ENCODE results near the gene DLX5. TPM values are rescaled to one million over a fixed set of nuclear protein-coding genes. Genes with fewer than 3 reads are reported as not detected.
A peak's percentile ranks its signal among the peaks of the same experiment; 100 is the strongest.
"Not testable (repeated sequence)": the region's sequence is repeated elsewhere in the genome, so short reads cannot be mapped to it uniquely, and the experiment has no call there.

The DLX5 gene
- polyA plus RNA-seq (2013), result not detected

GRCh38 chr7:97024209-97025129 lies at the start of gene DLX5:
Gene DLX5 (minus strand): TSS chr7:97024831. CDS start chr7:97024623, 208 bp downstream.
- CTCF ChIA-PET, result interaction anchor here (0.8 to 1.7 kb wide), 4 partner anchors 12 to 1109 kb away, joined by 3 to 9 read pairs (median 4); no protein-coding TSS in a partner anchor
- under 1% methylated on average over 28 of the region's 60 CpGs for WGBS (ENCODE audit: insufficient coverage)

GRCh38 chr7:97072025-97072424 lies 47.4 kb upstream of the DLX5 start:
- H3K27me3 ChIP-seq (replicated peaks in 2 of 5; ENCODE audit: control insufficient read depth in 4 of 5, insufficient read depth in 5 of 5, low read length in 4 of 5); H3K27ac ChIP-seq (ENCODE audit: insufficient read depth in 1 of 2, low read depth in 1 of 2, low read length in 2 of 2, poor library complexity in 1 of 2, severe bottlenecking in 2 of 2); H3K4me1 ChIP-seq (ENCODE audit: control extremely low read depth in 1 of 4, control insufficient read depth in 4 of 4, insufficient read depth in 4 of 4, low read length in 3 of 4); H3K36me3 ChIP-seq (ENCODE audit: control insufficient read depth in 4 of 4, insufficient read depth in 4 of 4, low read length in 3 of 4); POLR2A ChIA-PET; H3K9me3 ChIP-seq (ENCODE audit: control extremely low read depth in 1 of 5, control insufficient read depth in 4 of 5, insufficient read depth in 2 of 5, low read depth in 1 of 5, low read length in 4 of 5); H3K4me3 ChIP-seq (ENCODE audit: control insufficient read depth in 1 of 7, extremely low read depth in 1 of 7, insufficient read depth in 4 of 7, low read depth in 2 of 7, low read length in 6 of 7); DNase-seq; CTCF ChIA-PET: not testable (repeated sequence)
- 100% methylated on average over 1 of the region's 2 CpGs for WGBS (ENCODE audit: insufficient coverage)

More at GRCh38 chr7:97024209-97025129, at the start of gene DLX5:
- no peaks in the 10 kb centered on the region for H3K9me3 ChIP-seq (ENCODE audit: control extremely low read depth in 1 of 5, control insufficient read depth in 4 of 5, insufficient read depth in 2 of 5, low read depth in 1 of 5, low read length in 4 of 5)
- no peak within 1 kb of the TSS for H3K27ac ChIP-seq (ENCODE audit: insufficient read depth in 1 of 2, low read depth in 1 of 2, low read length in 2 of 2, poor library complexity in 1 of 2, severe bottlenecking in 2 of 2)
- POLR2A ChIA-PET, result interaction anchor here (0.6 kb wide), 1 partner anchor 37 kb away, joined by 5 read pairs; no protein-coding TSS in a partner anchor
- H3K4me1 ChIP-seq (ENCODE audit: control extremely low read depth in 1 of 4, control insufficient read depth in 4 of 4, insufficient read depth in 4 of 4, low read length in 3 of 4), result peaks cover 0 to 50% (median 31%) of the 10 kb centered on the region in 4 experiments
- peaks cover 19 to 87% (median 59%) of the 10 kb centered on the region in 5 experiments for H3K27me3 ChIP-seq (replicated peaks in 2 of 5; ENCODE audit: control insufficient read depth in 4 of 5, insufficient read depth in 5 of 5, low read length in 4 of 5)
- DNase-seq, result peak in 1 of 3 donors; percentile 55
- no peaks in the 10 kb centered on the region for H3K36me3 ChIP-seq (ENCODE audit: control insufficient read depth in 4 of 4, insufficient read depth in 4 of 4, low read length in 3 of 4)
- H3K4me3 ChIP-seq (ENCODE audit: control insufficient read depth in 1 of 7, extremely low read depth in 1 of 7, insufficient read depth in 4 of 7, low read depth in 2 of 7, low read length in 6 of 7), result peak within 1 kb of the TSS in 1 of 7 experiments; percentile 14

DNA sequence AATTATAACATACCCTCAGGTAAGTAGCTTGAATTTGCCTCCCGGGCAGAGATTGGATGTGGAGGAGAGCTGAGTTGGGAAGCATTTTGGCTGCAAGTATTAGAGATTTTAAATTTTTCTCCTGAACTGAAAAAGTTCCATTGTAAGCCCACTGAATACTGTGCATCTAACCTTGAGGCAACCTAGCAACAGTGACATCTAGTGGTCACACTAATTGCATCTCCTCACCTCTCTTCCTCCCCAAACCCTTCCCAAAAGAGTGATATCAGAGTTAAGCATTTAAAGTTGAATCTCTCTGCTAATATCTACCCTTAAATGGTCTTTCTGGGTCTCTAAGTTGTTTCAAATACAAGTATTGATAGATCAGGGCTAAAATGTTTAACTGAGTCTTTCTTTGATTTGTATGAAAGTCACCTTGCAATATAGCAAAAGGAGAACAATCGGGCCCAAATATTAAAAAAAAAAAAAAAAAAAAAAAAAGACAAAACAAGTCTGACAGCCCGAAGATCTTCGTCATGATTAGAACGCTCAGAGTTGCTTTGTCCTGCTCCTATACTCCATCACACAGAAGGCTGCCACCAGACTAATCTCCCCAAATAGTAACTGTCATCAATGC lies 40.4 kb upstream of the DLX5 start:
- 51% methylated on average over 4 of the region's 5 CpGs for WGBS (ENCODE audit: insufficient coverage)
- H3K27ac ChIP-seq (ENCODE audit: insufficient read depth in 1 of 2, low read depth in 1 of 2, low read length in 2 of 2, poor library complexity in 1 of 2, severe bottlenecking in 2 of 2), result no peak overlapping the region
- no peaks in the 10 kb centered on the region for H3K4me1 ChIP-seq (ENCODE audit: control extremely low read depth in 1 of 4, control insufficient read depth in 4 of 4, insufficient read depth in 4 of 4, low read length in 3 of 4)
- no peaks in the 10 kb centered on the region for H3K27me3 ChIP-seq (replicated peaks in 2 of 5; ENCODE audit: control insufficient read depth in 4 of 5, insufficient read depth in 5 of 5, low read length in 4 of 5)
- POLR2A ChIA-PET, result no interaction called here
- CTCF ChIA-PET, result interaction anchor here (0.6 to 3.7 kb wide), 7 partner anchors 10 to 1148 kb away, joined by 3 to 22 read pairs (median 3); no protein-coding TSS in a partner anchor
- H3K36me3 ChIP-seq (ENCODE audit: control insufficient read depth in 4 of 4, insufficient read depth in 4 of 4, low read length in 3 of 4), result no peaks in the 10 kb centered on the region
- peak; percentile 49 to 77 (median 69) for DNase-seq
- H3K4me3 ChIP-seq (ENCODE audit: control insufficient read depth in 1 of 7, extremely low read depth in 1 of 7, insufficient read depth in 4 of 7, low read depth in 2 of 7, low read length in 6 of 7), result no peak overlapping the region
- H3K9me3 ChIP-seq (ENCODE audit: control extremely low read depth in 1 of 5, control insufficient read depth in 4 of 5, insufficient read depth in 2 of 5, low read depth in 1 of 5, low read length in 4 of 5), result no peaks in the 10 kb centered on the region

DNA sequence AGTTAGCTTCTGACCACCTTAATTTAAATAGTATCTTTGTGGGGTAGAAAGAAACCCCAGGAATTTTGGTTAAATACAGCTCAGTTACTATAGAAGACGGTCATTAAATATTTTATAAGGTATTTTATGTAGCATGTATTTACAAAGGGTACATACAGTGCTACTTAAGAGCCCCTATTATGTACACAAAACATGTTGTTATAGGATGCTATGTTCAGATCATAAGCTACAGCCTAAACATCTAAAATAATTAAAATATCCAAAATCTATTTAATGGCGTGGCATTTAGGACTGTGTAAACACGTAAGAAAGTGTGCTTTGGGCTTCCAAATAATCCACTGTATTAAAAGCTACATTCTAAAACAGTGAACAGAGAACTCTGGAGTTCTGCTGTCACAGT lies 39.4 kb upstream of the DLX5 start:
- Histone ChIP-seq H3K27me3 (replicated peaks in 2 of 5; ENCODE audit: control insufficient read depth in 4 of 5, insufficient read depth in 5 of 5, low read length in 4 of 5) (no peaks in the 10 kb centered on the region), H3K9me3 (ENCODE audit: control extremely low read depth in 1 of 5, control insufficient read depth in 4 of 5, insufficient read depth in 2 of 5, low read depth in 1 of 5, low read length in 4 of 5) (no peaks in the 10 kb centered on the region), H3K36me3 (ENCODE audit: control insufficient read depth in 4 of 4, insufficient read depth in 4 of 4, low read length in 3 of 4) (no peaks in the 10 kb centered on the region), H3K4me3 (ENCODE audit: control insufficient read depth in 1 of 7, extremely low read depth in 1 of 7, insufficient read depth in 4 of 7, low read depth in 2 of 7, low read length in 6 of 7) (no peak overlapping the region), H3K4me1 (ENCODE audit: control extremely low read depth in 1 of 4, control insufficient read depth in 4 of 4, insufficient read depth in 4 of 4, low read length in 3 of 4) (no peaks in the 10 kb centered on the region), H3K27ac (ENCODE audit: insufficient read depth in 1 of 2, low read depth in 1 of 2, low read length in 2 of 2, poor library complexity in 1 of 2, severe bottlenecking in 2 of 2) (no peak overlapping the region)
- POLR2A ChIA-PET, result interaction anchor here (0.5 kb wide), 1 partner anchor 221 kb away, joined by 3 read pairs; no protein-coding TSS in a partner anchor
- 100% methylated on average over 2 of the region's 3 CpGs for WGBS (ENCODE audit: insufficient coverage)
- CTCF ChIA-PET, result interaction anchor here (0.8 to 3.7 kb wide), 6 partner anchors 10 to 1147 kb away, joined by 3 to 22 read pairs (median 4); no protein-coding TSS in a partner anchor
- DNase-seq, result no peak

- H3K9me3 ChIP-seq (ENCODE audit: control extremely low read depth in 1 of 5, control insufficient read depth in 4 of 5, insufficient read depth in 2 of 5, low read depth in 1 of 5, low read length in 4 of 5), result peaks cover 0 to 4% (median 0%) of the 10 kb centered on the region in 5 experiments
- ChIA-PET CTCF (no interaction called here), POLR2A (no interaction called here)
- no peak for DNase-seq
- no peak overlapping the region for H3K4me3 ChIP-seq (ENCODE audit: control insufficient read depth in 1 of 7, extremely low read depth in 1 of 7, insufficient read depth in 4 of 7, low read depth in 2 of 7, low read length in 6 of 7)
- no peak overlapping the region for H3K27ac ChIP-seq (ENCODE audit: insufficient read depth in 1 of 2, low read depth in 1 of 2, low read length in 2 of 2, poor library complexity in 1 of 2, severe bottlenecking in 2 of 2)
- peaks cover 9 to 30% (median 11%) of the 10 kb centered on the region in 5 experiments for H3K27me3 ChIP-seq (replicated peaks in 2 of 5; ENCODE audit: control insufficient read depth in 4 of 5, insufficient read depth in 5 of 5, low read length in 4 of 5)
- WGBS (ENCODE audit: insufficient coverage), result 0% methylated on average over 1 of the region's 2 CpGs
- no peaks in the 10 kb centered on the region for H3K36me3 ChIP-seq (ENCODE audit: control insufficient read depth in 4 of 4, insufficient read depth in 4 of 4, low read length in 3 of 4)
- no peaks in the 10 kb centered on the region for H3K4me1 ChIP-seq (ENCODE audit: control extremely low read depth in 1 of 4, control insufficient read depth in 4 of 4, insufficient read depth in 4 of 4, low read length in 3 of 4)
These were observed 18.6 kb upstream of the DLX5 start for GRCh38 chr7:97043281-97043680.

DNA sequence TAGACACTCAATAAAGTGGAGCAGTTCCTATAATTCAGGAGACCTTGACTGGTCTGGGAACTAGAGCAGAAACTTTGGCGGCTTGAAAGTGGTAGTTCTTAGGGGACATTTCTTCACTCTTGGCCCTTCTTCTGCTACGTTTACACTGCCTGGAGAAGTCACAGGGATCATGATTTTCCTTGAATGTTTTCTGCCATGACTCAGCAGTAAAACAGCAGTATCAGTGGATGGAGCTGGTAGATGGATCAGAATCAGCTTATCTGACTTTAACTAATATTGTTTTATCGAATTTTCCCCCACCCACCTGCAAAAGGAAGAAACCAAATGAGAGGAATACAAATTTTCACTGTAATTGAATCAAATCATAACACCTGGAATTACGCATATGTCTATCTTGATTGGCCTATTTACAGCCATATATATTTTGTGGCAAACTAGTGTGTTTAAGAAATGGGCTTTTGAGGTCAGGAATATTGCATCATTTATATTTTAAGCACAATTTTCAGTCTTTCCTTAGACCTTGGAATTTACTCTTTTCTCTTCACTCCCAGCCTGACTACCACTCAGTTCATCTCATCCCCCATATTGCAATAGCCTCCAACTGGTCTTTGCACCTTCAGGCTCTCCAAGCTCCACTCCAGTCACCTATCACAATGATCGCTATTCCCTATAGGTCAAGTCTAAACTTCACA lies 14.9 kb upstream of the DLX5 start:
- DNase-seq, result no peak
- Histone ChIP-seq H3K27me3 (replicated peaks in 2 of 5; ENCODE audit: control insufficient read depth in 4 of 5, insufficient read depth in 5 of 5, low read length in 4 of 5) (peaks cover 7 to 34% (median 11%) of the 10 kb centered on the region in 5 experiments), H3K4me3 (ENCODE audit: control insufficient read depth in 1 of 7, extremely low read depth in 1 of 7, insufficient read depth in 4 of 7, low read depth in 2 of 7, low read length in 6 of 7) (no peak overlapping the region), H3K36me3 (ENCODE audit: control insufficient read depth in 4 of 4, insufficient read depth in 4 of 4, low read length in 3 of 4) (no peaks in the 10 kb centered on the region), H3K27ac (ENCODE audit: insufficient read depth in 1 of 2, low read depth in 1 of 2, low read length in 2 of 2, poor library complexity in 1 of 2, severe bottlenecking in 2 of 2) (no peak overlapping the region), H3K4me1 (ENCODE audit: control extremely low read depth in 1 of 4, control insufficient read depth in 4 of 4, insufficient read depth in 4 of 4, low read length in 3 of 4) (no peaks in the 10 kb centered on the region), H3K9me3 (ENCODE audit: control extremely low read depth in 1 of 5, control insufficient read depth in 4 of 5, insufficient read depth in 2 of 5, low read depth in 1 of 5, low read length in 4 of 5) (peaks cover 0 to 2% (median 0%) of the 10 kb centered on the region in 5 experiments)
- ChIA-PET POLR2A (no interaction called here), CTCF (interaction anchor here (1.2 kb wide), 1 partner anchor 12 kb away, joined by 3 read pairs; no protein-coding TSS in a partner anchor)
- WGBS (ENCODE audit: insufficient coverage), result 100% methylated on average over 2 of the region's 5 CpGs

Data from common myeloid progenitor, CD34-positive (primary cell).